HL-60 (cell line): Measurements from ENCODE around the gene EMP1.

Experiments used
- CTCF ChIP-seq: IDR thresholded peaks from one replicate; pipeline ENCODE4 v1.5.1; 2011; ENCODE audit warnings: low read length, control low read depth, inconsistent platforms; ENCODE audit not compliant: insufficient read depth
- GABPA ChIP-seq: IDR thresholded peaks from 2 replicates; pipeline ENCODE4 v1.6.1; 2012; ENCODE audit warnings: low read depth
- POLR2AphosphoS5 ChIP-seq: IDR thresholded peaks from 2 replicates; pipeline ENCODE4 v1.6.1; 2012; ENCODE audit warnings: low read depth
- REST ChIP-seq: IDR thresholded peaks from 2 replicates; pipeline ENCODE4 v1.6.1; 2012; ENCODE audit warnings: low read depth; ENCODE audit not compliant: insufficient replicate concordance
- SPI1 ChIP-seq: IDR thresholded peaks from 2 replicates; pipeline ENCODE4 v1.6.1; 2012; ENCODE audit warnings: low read depth, mild to moderate bottlenecking, borderline replicate concordance

GRCh38 chr12:13163868-13164635 lies 32.5 kb upstream of the EMP1 start:
- TF ChIP-seq CTCF: no peak
- no peak for TF ChIP-seq SPI1
- no peak for TF ChIP-seq REST
- TF ChIP-seq POLR2AphosphoS5: no peak
- no peak for TF ChIP-seq GABPA
